ENCODE measurements around the gene TWNK.
"Not testable (repeated sequence)": the region's sequence is repeated elsewhere in the genome, so short reads cannot be mapped to it uniquely, and the experiment has no call there.

The TWNK gene

GRCh38 chr10:101030496-101031127 lies 43.3 kb downstream of the TWNK start:
- Mint-ChIP-seq H3K27ac (peak overlapping the region; percentile 98), H3K4me3 (peak overlapping the region; percentile 93), H3K4me1 (ENCODE audit: low read depth) (peaks cover 61% of the 10 kb centered on the region), H3K27me3 (peaks cover 6% of the 10 kb centered on the region), H3K9me3 (no peaks in the 10 kb centered on the region), H3K36me3 (ENCODE audit: low read depth) (peaks cover 42% of the 10 kb centered on the region)
- intact Hi-C loops (cut with micrococcal nuclease): loop anchor here (5.0 kb wide), 2 partner anchors 33 to 42 kb away; partner anchors contain the start of gene LZTS2

- Mint-ChIP-seq H3K4me3 (peak within 1 kb of the TSS; percentile 93), H3K9me3 (no peaks in the 10 kb centered on the region), H3K36me3 (ENCODE audit: low read depth) (peaks cover 49% of the 10 kb centered on the region), H3K4me1 (ENCODE audit: low read depth) (peaks cover 61% of the 10 kb centered on the region), H3K27me3 (peaks cover 6% of the 10 kb centered on the region), H3K27ac (peak within 1 kb of the TSS; percentile 98)
- intact Hi-C loops (cut with micrococcal nuclease): loop anchor here (5.0 kb wide), 2 partner anchors 34 to 41 kb away; partner anchors contain the start of gene LZTS2
Measured at GRCh38 chr10:101031128-101031795, 43.9 kb downstream of the TWNK start, which contains the start of the genes PDZD7 and SFXN3. PDZD7 (minus strand) TSS chr10:101031129; CDS start chr10:101030219, 910 bp downstream. SFXN3 (plus strand) TSS chr10:101031234; CDS start chr10:101034695, 3,461 bp downstream.

GRCh38 chr10:101031796-101032636 lies 44.7 kb downstream of the TWNK start:
- Mint-ChIP-seq H3K9me3 (no peaks in the 10 kb centered on the region), H3K27me3 (peaks cover 6% of the 10 kb centered on the region), H3K27ac (peak overlapping the region; percentile 98), H3K4me1 (ENCODE audit: low read depth) (peaks cover 61% of the 10 kb centered on the region), H3K4me3 (peak overlapping the region; percentile 93), H3K36me3 (ENCODE audit: low read depth) (peaks cover 56% of the 10 kb centered on the region)
- intact Hi-C loops (cut with micrococcal nuclease): loop anchor here (1.0 to 5.0 kb wide), 3 partner anchors 10 to 40 kb away; partner anchors contain the start of gene LZTS2

- Mint-ChIP-seq H3K4me1 (ENCODE audit: low read depth) (peaks cover 55% of the 10 kb centered on the region), H3K4me3 (peak overlapping the region; percentile 93), H3K9me3 (no peaks in the 10 kb centered on the region), H3K27ac (peak overlapping the region; percentile 98), H3K36me3 (ENCODE audit: low read depth) (peaks cover 63% of the 10 kb centered on the region), H3K27me3 (peaks cover 6% of the 10 kb centered on the region)
- intact Hi-C loops (cut with micrococcal nuclease): loop anchor here (1.0 to 5.0 kb wide), 3 partner anchors 10 to 40 kb away; partner anchors contain the start of gene LZTS2
Measured at GRCh38 chr10:101032637-101033224, 45.4 kb downstream of the TWNK start.

- Mint-ChIP-seq H3K4me1 (ENCODE audit: low read depth) (peaks cover 55% of the 10 kb centered on the region), H3K27me3 (peaks cover 6% of the 10 kb centered on the region), H3K4me3 (peak overlapping the region; percentile 93), H3K9me3 (no peaks in the 10 kb centered on the region), H3K36me3 (ENCODE audit: low read depth) (peaks cover 69% of the 10 kb centered on the region), H3K27ac (peak overlapping the region; percentile 98)
- intact Hi-C loops (cut with micrococcal nuclease): loop anchor here (5.0 kb wide), 2 partner anchors 36 to 39 kb away; partner anchors contain the start of gene LZTS2
Measured at GRCh38 chr10:101033276-101033675, 45.9 kb downstream of the TWNK start.

- H3K27me3 Mint-ChIP-seq, H3K9me3 Mint-ChIP-seq, H3K27ac Mint-ChIP-seq, H3K4me3 Mint-ChIP-seq: not testable (repeated sequence)
- Mint-ChIP-seq H3K4me1 (ENCODE audit: low read depth) (peaks cover 46% of the 10 kb centered on the region), H3K36me3 (ENCODE audit: low read depth) (peaks cover 80% of the 10 kb centered on the region)
- intact Hi-C loops (cut with micrococcal nuclease): loop anchor here (5.0 kb wide), 2 partner anchors 37 to 38 kb away; partner anchors contain the start of gene LZTS2
Measured at GRCh38 chr10:101034404-101034803, 47.1 kb downstream of the TWNK start.

- peaks cover 39% of the 10 kb centered on the region for H3K4me1 Mint-ChIP-seq (ENCODE audit: low read depth)
- H3K27me3 Mint-ChIP-seq: peaks cover 2% of the 10 kb centered on the region
- no peaks in the 10 kb centered on the region for H3K9me3 Mint-ChIP-seq
- intact Hi-C loops (cut with micrococcal nuclease): no loop called here
- H3K27ac Mint-ChIP-seq: no peak overlapping the region
- H3K36me3 Mint-ChIP-seq (ENCODE audit: low read depth): peaks cover 89% of the 10 kb centered on the region
- H3K4me3 Mint-ChIP-seq: no peak overlapping the region
Measured at GRCh38 chr10:101035314-101035713, 48.0 kb downstream of the TWNK start.

GRCh38 chr10:101035916-101036702 lies 48.8 kb downstream of the TWNK start:
- H3K27ac Mint-ChIP-seq: no peak overlapping the region
- H3K36me3 Mint-ChIP-seq (ENCODE audit: low read depth): peaks cover 96% of the 10 kb centered on the region
- no peak overlapping the region for H3K4me3 Mint-ChIP-seq
- peaks cover 35% of the 10 kb centered on the region for H3K4me1 Mint-ChIP-seq (ENCODE audit: low read depth)
- no peaks in the 10 kb centered on the region for H3K27me3 Mint-ChIP-seq
- intact Hi-C loops (cut with micrococcal nuclease): no loop called here
- H3K9me3 Mint-ChIP-seq: no peaks in the 10 kb centered on the region

- Mint-ChIP-seq H3K4me1 (ENCODE audit: low read depth) (peaks cover 40% of the 10 kb centered on the region), H3K27ac (no peak overlapping the region), H3K36me3 (ENCODE audit: low read depth) (peaks cover 89% of the 10 kb centered on the region), H3K4me3 (no peak overlapping the region), H3K27me3 (no peaks in the 10 kb centered on the region), H3K9me3 (no peaks in the 10 kb centered on the region)
- intact Hi-C loops (cut with micrococcal nuclease): no loop called here
Measured at GRCh38 chr10:101036726-101037125, 49.4 kb downstream of the TWNK start.

GRCh38 chr10:101038484-101038883 lies 51.1 kb downstream of the TWNK start:
- Mint-ChIP-seq H3K4me1 (ENCODE audit: low read depth) (peaks cover 53% of the 10 kb centered on the region), H3K27ac (no peak overlapping the region), H3K36me3 (ENCODE audit: low read depth) (peaks cover 81% of the 10 kb centered on the region), H3K27me3 (no peaks in the 10 kb centered on the region), H3K4me3 (no peak overlapping the region), H3K9me3 (no peaks in the 10 kb centered on the region)
- intact Hi-C loops (cut with micrococcal nuclease): no loop called here

- peaks cover 69% of the 10 kb centered on the region for H3K36me3 Mint-ChIP-seq (ENCODE audit: low read depth)
- H3K4me1 Mint-ChIP-seq (ENCODE audit: low read depth): peaks cover 42% of the 10 kb centered on the region
- H3K4me3 Mint-ChIP-seq: no peak overlapping the region
- intact Hi-C loops (cut with micrococcal nuclease): loop anchor here (2.0 kb wide), 1 partner anchor 27 kb away; no protein-coding TSS in a partner anchor
- no peak overlapping the region for H3K27ac Mint-ChIP-seq
- H3K27me3 Mint-ChIP-seq: peaks cover 2% of the 10 kb centered on the region
- no peaks in the 10 kb centered on the region for H3K9me3 Mint-ChIP-seq
Measured at GRCh38 chr10:101040061-101040460, 52.7 kb downstream of the TWNK start.

- no peaks in the 10 kb centered on the region for H3K9me3 Mint-ChIP-seq
- no peak overlapping the region for H3K4me3 Mint-ChIP-seq
- H3K4me1 Mint-ChIP-seq (ENCODE audit: low read depth): peaks cover 42% of the 10 kb centered on the region
- H3K27me3 Mint-ChIP-seq: peaks cover 10% of the 10 kb centered on the region
- peaks cover 61% of the 10 kb centered on the region for H3K36me3 Mint-ChIP-seq (ENCODE audit: low read depth)
- intact Hi-C loops (cut with micrococcal nuclease): loop anchor here (2.0 kb wide), 1 partner anchor 26 kb away; no protein-coding TSS in a partner anchor
- no peak overlapping the region for H3K27ac Mint-ChIP-seq
Measured at GRCh38 chr10:101040851-101041250, 53.5 kb downstream of the TWNK start.

All from dendritic cell treated with granulocyte-macrophage colony-stimulating factor and Interleukin-4, amounts not matched to agents 40 ng/mL and 50 ng/mL, for 4 days (primary cell).